H1 (cell line): ENCODE data around the gene DIPK1A. TPM values are rescaled to one million over a fixed set of nuclear protein-coding genes. Genes with fewer than 3 reads are reported as not detected.
A peak's percentile ranks its signal among the peaks of the same experiment; 100 is the strongest.

ENCODE experiments used
- CTCF ChIA-PET: fragments of 300-600 bp; sonication (Branson Sonifier 250); formaldehyde crosslinking; loops from one replicate; lab custom pipeline; 2021; ENCODE audit not compliant: partially characterized antibody; lab: Charles Lee
- POLR2A ChIA-PET: fragments of 300-600 bp; sonication (Branson Sonifier 250); formaldehyde crosslinking; loops from one replicate; lab custom pipeline; 2021; ENCODE audit warnings: inconsistent platforms; ENCODE audit not compliant: partially characterized antibody; lab: Charles Lee
- DNase-seq, 2 experiments: peaks; one replicate each; pipeline versions ENCODE4 v3.0.0 to v3.0.0-alpha.2; 2010 to 2022; ENCODE audit warnings: low spot score in 2 of 2, low read depth in 1 of 2, mixed read lengths in 1 of 2
- FAIRE-seq: peaks from 2 replicates; lab custom pipeline; 2011; peaks lifted over from hg19 to GRCh38; lab: Jason Lieb, UNC
- H2AFZ ChIP-seq: 2 replicates; pipeline ENCODE4 v1.8.1; 2012; ENCODE audit warnings: low read length, inconsistent platforms
- H2AK5ac ChIP-seq: 2 replicates; pipeline ENCODE4 v1.6.1; 2013; ENCODE audit warnings: low read depth, low read length
- H2BK120ac ChIP-seq: replicated peaks from 2 replicates; pipeline ENCODE3; 2013; ENCODE audit warnings: low read depth, low read length, inconsistent platforms
- H2BK12ac ChIP-seq: 2 replicates; pipeline ENCODE4 v1.6.1; 2013; ENCODE audit warnings: low read depth, low read length
- H2BK15ac ChIP-seq: 2 replicates; pipeline ENCODE4 v1.6.1; 2013; ENCODE audit warnings: low read length
- H2BK20ac ChIP-seq: 2 replicates; pipeline ENCODE4 v1.6.1; 2013; ENCODE audit warnings: low read length
- H2BK5ac ChIP-seq: 2 replicates; pipeline ENCODE4 v1.6.1; 2013; ENCODE audit warnings: low read depth, low read length
- H3K14ac ChIP-seq: 2 replicates; pipeline ENCODE4 v1.6.1; 2013; ENCODE audit warnings: inconsistent platforms; ENCODE audit not compliant: insufficient read length
- H3K18ac ChIP-seq: 2 replicates; pipeline ENCODE4 v1.6.1; 2013; ENCODE audit warnings: low read length; ENCODE audit errors: extremely low read depth
- H3K23ac ChIP-seq: 2 replicates; pipeline ENCODE4 v1.6.1; 2013; ENCODE audit warnings: inconsistent platforms; ENCODE audit not compliant: insufficient read length
- H3K23me2 ChIP-seq: 2 replicates; pipeline ENCODE4 v1.6.1; 2013; ENCODE audit warnings: low read depth, low read length
- H3K27ac ChIP-seq: 2 replicates; pipeline ENCODE4 v1.6.1; 2011; ENCODE audit warnings: low read depth, low read length, inconsistent platforms
- H3K27me3 ChIP-seq, 4 experiments: replicated peaks in 1 of 4; 1 replicate in 1 of 4; 2 replicates in 3 of 4; pipeline versions ENCODE4 v1.6.1 to v1.8.1; 2011 to 2013; ENCODE audit warnings: low read length in 3 of 4, mild to moderate bottlenecking in 3 of 4, inconsistent platforms in 2 of 4, mixed read lengths in 2 of 4, moderate library complexity in 1 of 4; ENCODE audit not compliant: control insufficient read depth in 3 of 4, insufficient read depth in 3 of 4; ENCODE audit errors: extremely low read depth in 1 of 4
- H3K36me3 ChIP-seq, 4 experiments: 2 replicates each; pipeline versions ENCODE4 v1.6.1 to v1.8.1; 2011 to 2013; ENCODE audit warnings: mild to moderate bottlenecking in 4 of 4, low read length in 3 of 4, moderate library complexity in 2 of 4, control low read depth in 1 of 4, inconsistent platforms in 1 of 4; ENCODE audit not compliant: insufficient read depth in 4 of 4, control insufficient read depth in 2 of 4
- H3K4ac ChIP-seq: replicated peaks from 2 replicates; pipeline ENCODE3; 2013; ENCODE audit warnings: low read length, low read depth, mixed read lengths, inconsistent platforms; ENCODE audit not compliant: insufficient read length
- H3K4me1 ChIP-seq, 4 experiments: replicated peaks in 1 of 4; 1 replicate in 1 of 4; 2 replicates in 3 of 4; pipeline versions ENCODE4 v1.6.1 to v1.8.1; 2011 to 2013; ENCODE audit warnings: low read length in 3 of 4, inconsistent platforms in 2 of 4, mixed read lengths in 1 of 4; ENCODE audit not compliant: insufficient read depth in 4 of 4, control insufficient read depth in 3 of 4
- H3K4me2 ChIP-seq, 2 experiments: 2 replicates each; pipeline versions ENCODE4 v1.6.1 to v1.8.1; 2011 to 2013; ENCODE audit warnings: low read depth in 2 of 2, low read length in 2 of 2, control low read depth in 1 of 2, inconsistent platforms in 1 of 2, mild to moderate bottlenecking in 1 of 2; ENCODE audit not compliant: insufficient read depth in 1 of 2
- H3K4me3 ChIP-seq, 4 experiments: fragments of 200-600, 300-600 bp in 1 of 4; sonication (generic), shearing (Covaris generic), sonication (Bioruptor Twin) in 1 of 4; 2 replicates each; pipeline versions ENCODE4 v1.5.1 to v1.8.1; 2011 to 2016; ENCODE audit warnings: low read length in 4 of 4, low read depth in 3 of 4, control low read depth in 2 of 4, inconsistent platforms in 2 of 4, mild to moderate bottlenecking in 2 of 4, mixed read lengths in 1 of 4, moderate library complexity in 1 of 4; ENCODE audit not compliant: insufficient read depth in 2 of 4; ENCODE audit errors: extremely low read depth in 1 of 4
- H3K56ac ChIP-seq: replicated peaks from 2 replicates; pipeline ENCODE3; 2013; ENCODE audit warnings: low read depth, mild to moderate bottlenecking, mixed read lengths, low read length, inconsistent platforms; ENCODE audit not compliant: insufficient read length
- H3K79me1 ChIP-seq: 2 replicates; pipeline ENCODE4 v1.6.1; 2013; ENCODE audit warnings: low read depth, low read length, control low read depth
- H3K79me2 ChIP-seq, 2 experiments: 2 replicates each; pipeline versions ENCODE4 v1.6.1 to v1.8.1; 2012 to 2013; ENCODE audit warnings: low read length in 2 of 2, mild to moderate bottlenecking in 2 of 2, inconsistent platforms in 1 of 2; ENCODE audit not compliant: insufficient read depth in 2 of 2, control insufficient read depth in 1 of 2
- H3K9ac ChIP-seq, 4 experiments: replicated peaks in 1 of 4; 1 replicate in 1 of 4; 2 replicates in 3 of 4; pipeline versions ENCODE4 v1.6.1 to v1.8.1; 2011 to 2013; ENCODE audit warnings: low read depth in 3 of 4, low read length in 3 of 4, control low read depth in 2 of 4, mild to moderate bottlenecking in 2 of 4, moderate library complexity in 2 of 4, inconsistent platforms in 1 of 4; ENCODE audit errors: extremely low read depth in 1 of 4
- H3K9me3 ChIP-seq, 2 experiments: 2 replicates each; pipeline versions ENCODE4 v1.6.1 to v1.8.1; 2012 to 2013; ENCODE audit warnings: mild to moderate bottlenecking in 2 of 2, moderate library complexity in 2 of 2, control low read depth in 1 of 2, inconsistent platforms in 1 of 2, low read depth in 1 of 2, low read length in 1 of 2, mixed read lengths in 1 of 2; ENCODE audit not compliant: insufficient read depth in 2 of 2
- H4K20me1 ChIP-seq, 2 experiments: replicated peaks in 1 of 2; 2 replicates each; pipeline versions ENCODE3 to v1.8.1; 2011 to 2013; ENCODE audit warnings: inconsistent platforms in 2 of 2, low read length in 2 of 2, mild to moderate bottlenecking in 1 of 2; ENCODE audit not compliant: insufficient read depth in 2 of 2, control insufficient read depth in 1 of 2
- H4K5ac ChIP-seq: 2 replicates; pipeline ENCODE4 v1.6.1; 2013; ENCODE audit warnings: low read length, low read depth, mixed read lengths, inconsistent platforms; ENCODE audit not compliant: insufficient read length
- H4K8ac ChIP-seq: 2 replicates; pipeline ENCODE4 v1.8.0; 2013; ENCODE audit warnings: mild to moderate bottlenecking, moderate library complexity, low read length, inconsistent platforms; ENCODE audit not compliant: insufficient read depth; ENCODE audit errors: extremely low read depth
- H4K91ac ChIP-seq: replicated peaks from 2 replicates; pipeline ENCODE3; 2013; ENCODE audit warnings: low read length, mixed read lengths, inconsistent platforms; ENCODE audit not compliant: insufficient read length
- BCL11A ChIP-seq, 2 experiments: IDR thresholded peaks; one replicate each; pipeline ENCODE4 v1.6.1; 2011; ENCODE audit warnings: low read depth in 2 of 2, low read length in 2 of 2, mild to moderate bottlenecking in 2 of 2
- CHD1 ChIP-seq: IDR thresholded peaks from 2 replicates; pipeline ENCODE4 v1.6.1; 2012; ENCODE audit warnings: low read depth, low read length, improper control_type of control experiment
- CHD2 ChIP-seq: IDR thresholded peaks from 2 replicates; pipeline ENCODE4 v1.6.1; 2012; ENCODE audit warnings: low read length, improper control_type of control experiment
- CTBP2 ChIP-seq: IDR thresholded peaks from 2 replicates; pipeline ENCODE4 v1.7.0; 2011; ENCODE audit warnings: borderline replicate concordance, mild to moderate bottlenecking, moderate library complexity, mixed read lengths, low read length; ENCODE audit not compliant: insufficient read depth, insufficient read length
- EGR1 ChIP-seq: IDR thresholded peaks from 2 replicates; pipeline ENCODE4 v1.6.1; 2011; ENCODE audit warnings: low read depth, low read length, borderline replicate concordance
- GTF2F1 ChIP-seq: IDR thresholded peaks from 2 replicates; pipeline ENCODE4 v1.6.1; 2012; ENCODE audit warnings: low read depth, low read length, improper control_type of control experiment, borderline replicate concordance
- HDAC6 ChIP-seq: IDR thresholded peaks from one replicate; pipeline ENCODE4 v1.7.1; 2012; ENCODE audit warnings: low read depth, mild to moderate bottlenecking, inconsistent platforms, low read length, moderate library complexity
- RAD21 ChIP-seq, 2 experiments: IDR thresholded peaks in 1 of 2; conservative IDR thresholded peaks in 1 of 2; 2 replicates each; pipeline ENCODE4 v1.6.1; 2011; ENCODE audit warnings: low read depth in 2 of 2, low read length in 2 of 2, improper control_type of control experiment in 1 of 2, inconsistent platforms in 1 of 2, mild to moderate bottlenecking in 1 of 2, moderate library complexity in 1 of 2
- RBBP5 ChIP-seq: IDR thresholded peaks from 2 replicates; pipeline ENCODE4 v1.7.1; 2012; ENCODE audit warnings: low read depth, mild to moderate bottlenecking, inconsistent platforms, low read length, moderate library complexity, borderline replicate concordance
- SIN3A ChIP-seq, 2 experiments: IDR thresholded peaks in 1 of 2; conservative IDR thresholded peaks in 1 of 2; 2 replicates each; pipeline ENCODE4 v1.6.1; 2011 to 2012; ENCODE audit warnings: low read length in 2 of 2, improper control_type of control experiment in 1 of 2, low read depth in 1 of 2, mild to moderate bottlenecking in 1 of 2
- SIRT6 ChIP-seq: IDR thresholded peaks from one replicate; pipeline ENCODE4 v1.7.1; 2012; ENCODE audit warnings: low read length, inconsistent platforms
- SIX5 ChIP-seq: IDR thresholded peaks from 2 replicates; pipeline ENCODE4 v1.6.1; 2011; ENCODE audit warnings: mild to moderate bottlenecking, low read depth, low read length
- TAF7 ChIP-seq: optimal IDR thresholded peaks from 2 replicates; pipeline ENCODE3; 2011; ENCODE audit warnings: low read depth, mild to moderate bottlenecking, inconsistent platforms, low read length, moderate library complexity, borderline replicate concordance
- WGBS, 2 experiments: shearing (Covaris generic) in 1 of 2; methylation state at CpG; one replicate each; pipeline versions ENCODE4 v1.1.6 to v1.1.7; 2013 to 2015; ENCODE audit warnings: low lambda C conversion rate in 2 of 2, mixed read lengths in 2 of 2, inconsistent platforms in 1 of 2, low coverage in 1 of 2, missing lambda C conversion rate in 1 of 2; ENCODE audit not compliant: insufficient replicate concordance in 2 of 2, insufficient coverage in 1 of 2, insufficient read length in 1 of 2; ENCODE audit errors: extremely low coverage in 1 of 2, missing lambda C conversion rate in 1 of 2; 5-methylcytosine and 5-hydroxymethylcytosine counted together
- polyA plus RNA-seq, 7 experiments: library from polyadenylated mRNA; depleted of rRNA in 3 of 7; stranded (reverse) in 5 of 7; unstranded in 2 of 7; fragments of >200 nt in 5 of 7; fragments of 200-250 nt in 2 of 7; gene quantifications; 1 replicate in 5 of 7; 2 replicates in 1 of 7; 4 replicates in 1 of 7; pipeline versions ENCODE4 v1.2.1 to v1.2.3, GENCODE V29; 2011 to 2013; ENCODE audit warnings: missing spikeins in 2 of 7, mixed read lengths in 2 of 7
- total RNA-seq: library from RNA; stranded (reverse); fragmentation: NEBNext Ultra II Directional; extraction: Animal tissue kit (Norgen Biotek cat#: 25700); gene quantifications from 2 replicates; pipeline ENCODE4 v1.2.1, GENCODE V29; 2021

Gene DIPK1A
- total and polyA plus RNA-seq, 2 of the 8 experiments (the other 6 are each of a cell fraction or from before 2014, with no cell fraction given) = 2.5 to 5.0 TPM

- Histone ChIP-seq H3K36me3 (peaks cover 15 to 36% (median 26%) of the 10 kb centered on the region in 4 experiments), H3K4me3 (peak overlapping the region in 3 of 4 experiments; percentile 98 to 100 (median 100); a peak in 6 of 8 replicates), H3K23me2 (peaks cover 5% of the 10 kb centered on the region), H4K8ac (peak overlapping the region; percentile 77), H4K5ac (peak overlapping the region; percentile 22), H2AK5ac (no peak overlapping the region), H2BK5ac (no peak overlapping the region), H3K18ac (no peak overlapping the region), H3K56ac (no peak overlapping the region), H3K9ac (no peak overlapping the region), H2BK15ac (peak overlapping the region; percentile 92; the same call in 1 of the 2 replicates), H3K27me3 (no peaks in the 10 kb centered on the region; a peak in 1 of 7 replicates), H4K91ac (peak overlapping the region; percentile 41), H3K23ac (no peak overlapping the region), H2BK12ac (0 out of 2 replicates have a peak overlapping the region, but pooled peaks have one; percentile 27), H2BK20ac (no peak overlapping the region), H3K4me1 (peaks cover 0 to 6% (median 3%) of the 10 kb centered on the region in 4 experiments; a peak in 4 of 7 replicates), H3K14ac (no peak overlapping the region), H3K79me2 (peaks cover 33 to 46% of the 10 kb centered on the region in 2 experiments), H3K9me3 (no peaks in the 10 kb centered on the region), H2BK120ac (no peak overlapping the region), H4K20me1 (peaks cover 12 to 17% of the 10 kb centered on the region in 2 experiments), H3K4me2 (peak overlapping the region; percentile 1 to 34), H3K4ac (no peak overlapping the region), H2AFZ (peak overlapping the region; percentile 52), H3K27ac (0 out of 2 replicates have a peak overlapping the region, but pooled peaks have one; percentile 31), H3K79me1 (no peaks in the 10 kb centered on the region; the same call in 1 of the 2 replicates)
- 62% methylated on average over 4 of the region's 4 CpGs; no CpG with 5 or more reads in 1 of the 2 experiments for WGBS, 2 experiments
- CTCF ChIA-PET = interaction anchor here (0.6 to 3.5 kb wide), 19 partner anchors 9 to 642 kb away, joined by 3 to 42 read pairs (median 4); no protein-coding TSS in a partner anchor
- FAIRE-seq = no peak
- POLR2A ChIA-PET = interaction anchor here (0.7 to 3.0 kb wide), 47 partner anchors 9 to 1549 kb away, joined by 3 to 72 read pairs (median 6); partner anchors contain the start of genes DIPK1A, EVI5 and MTF2
- DNase-seq = no peak
- TF ChIP-seq GTF2F1 (no peak), EGR1 (no peak), CHD2 (no peak), TAF7 (no peak), BCL11A (IDR thresholded peaks at IDR 0.05; ENCODE audit: low read depth in 2 of 2, low read length in 2 of 2) (no peak), CHD1 (no peak), HDAC6 (no peak), CTBP2 (no peak), SIRT6 (no peak), SIN3A (conservative IDR thresholded peaks at IDR 0.05 in 1 of 2, IDR thresholded peaks at IDR 0.05 in 1 of 2; ENCODE audit: low read depth in 1 of 2, low read length in 2 of 2) (no peak), RBBP5 (no peak), RAD21 (IDR thresholded peaks at IDR 0.05 in 1 of 2, conservative IDR thresholded peaks at IDR 0.05 in 1 of 2; ENCODE audit: low read depth in 2 of 2, low read length in 2 of 2) (no peak), SIX5 (no peak)
These were observed 129.9 kb downstream of the DIPK1A start for GRCh38 chr1:92831368-92831761.
